GM12891 (cell line): ENCODE data around the gene MED6. TPM values are rescaled to one million over a fixed set of nuclear protein-coding genes. Genes with fewer than 3 reads are reported as not detected.

Experiments used
- DNase-seq: peaks from one replicate; pipeline ENCODE4 v3.0.0; 2011; ENCODE audit warnings: low spot score; ENCODE audit not compliant: insufficient read length
- FAIRE-seq: peaks from 2 replicates; lab custom pipeline; 2011; peaks lifted over from hg19 to GRCh38; lab: Jason Lieb, UNC
- PAX5 ChIP-seq: IDR thresholded peaks from 2 replicates; pipeline ENCODE4 v1.6.1; 2011; ENCODE audit warnings: low read length, moderate library complexity, mild to moderate bottlenecking; ENCODE audit not compliant: insufficient read depth, severe bottlenecking
- POLR2A ChIP-seq: IDR thresholded peaks from 2 replicates; pipeline ENCODE4 v1.6.1; 2011; ENCODE audit warnings: low read depth, low read length, control low read depth
- POLR2AphosphoS5 ChIP-seq: IDR thresholded peaks from 2 replicates; pipeline ENCODE4 v1.6.1; 2011; ENCODE audit warnings: low read depth, low read length, control low read depth
- POU2F2 ChIP-seq: IDR thresholded peaks from 2 replicates; pipeline ENCODE4 v1.6.1; 2011; ENCODE audit warnings: low read depth, mild to moderate bottlenecking, control low read depth, low read length, moderate library complexity
- SPI1 ChIP-seq: IDR thresholded peaks from 2 replicates; pipeline ENCODE4 v1.6.1; 2011; ENCODE audit warnings: low read depth, low read length, control low read depth
- TAF1 ChIP-seq: IDR thresholded peaks from 2 replicates; pipeline ENCODE4 v1.6.1; 2011; ENCODE audit warnings: low read depth, low read length, control low read depth
- polyA plus RNA-seq: library from polyadenylated mRNA; unstranded; fragments of >200 nt; gene quantifications from one replicate; pipeline ENCODE4 v1.2.1, GENCODE V29; 2012; ENCODE audit warnings: low read depth, missing spikeins, inconsistent platforms; ENCODE audit not compliant: missing spikeins

The MED6 gene, protein sequence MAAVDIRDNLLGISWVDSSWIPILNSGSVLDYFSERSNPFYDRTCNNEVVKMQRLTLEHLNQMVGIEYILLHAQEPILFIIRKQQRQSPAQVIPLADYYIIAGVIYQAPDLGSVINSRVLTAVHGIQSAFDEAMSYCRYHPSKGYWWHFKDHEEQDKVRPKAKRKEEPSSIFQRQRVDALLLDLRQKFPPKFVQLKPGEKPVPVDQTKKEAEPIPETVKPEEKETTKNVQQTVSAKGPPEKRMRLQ
- 34.5 TPM for polyA plus RNA-seq

DNA sequence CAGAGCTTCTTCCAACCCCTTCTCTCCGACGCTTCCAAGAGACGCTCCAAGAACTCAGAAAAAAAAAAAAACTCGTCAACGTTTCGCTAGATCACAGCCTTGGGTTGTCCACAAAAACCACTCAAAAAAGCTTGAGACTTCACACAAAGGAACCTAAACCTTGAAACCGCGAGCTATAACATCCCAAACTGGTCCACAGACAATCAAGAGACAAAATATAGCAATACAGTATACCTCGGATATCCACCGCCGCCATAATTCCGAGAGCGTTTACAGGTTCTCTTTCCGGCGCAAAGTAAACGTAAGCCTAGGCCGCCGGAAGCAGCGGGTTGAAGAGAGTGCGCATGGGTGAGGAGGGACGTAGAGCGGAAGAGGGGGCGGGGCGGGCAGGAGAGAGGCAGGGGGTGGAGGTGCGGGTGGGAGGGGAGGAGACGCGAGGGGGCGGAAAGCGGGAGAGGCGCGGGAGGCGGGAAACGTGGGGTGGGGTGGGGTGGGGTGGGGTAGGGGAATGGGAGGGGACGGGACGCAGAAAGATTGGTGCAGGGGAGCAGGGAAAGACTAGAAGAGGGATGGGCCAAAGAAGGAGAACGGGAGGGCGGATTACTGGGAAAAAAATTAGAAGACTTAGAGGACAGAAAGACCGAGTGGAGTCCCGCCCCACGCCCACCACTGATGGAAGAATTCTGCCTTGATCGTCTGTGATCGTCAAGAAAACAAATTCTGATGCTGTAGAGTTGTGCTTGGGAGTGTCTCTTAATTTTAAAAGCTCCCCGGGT, at the start of gene MED6:
Gene MED6, minus strand, starts transcription at position 274 of the 776 bp plus-strand sequence. Its CDS starts 18 bp downstream, at position 256.
- DNase-seq = peak; percentile 79
- FAIRE-seq = peak; percentile 97
- TF ChIP-seq SPI1 (no peak), POLR2AphosphoS5 (peak; percentile 71; the same call in 1 of the 2 replicates), POLR2A (peak; percentile 75), TAF1 (peak; percentile 84)

DNA sequence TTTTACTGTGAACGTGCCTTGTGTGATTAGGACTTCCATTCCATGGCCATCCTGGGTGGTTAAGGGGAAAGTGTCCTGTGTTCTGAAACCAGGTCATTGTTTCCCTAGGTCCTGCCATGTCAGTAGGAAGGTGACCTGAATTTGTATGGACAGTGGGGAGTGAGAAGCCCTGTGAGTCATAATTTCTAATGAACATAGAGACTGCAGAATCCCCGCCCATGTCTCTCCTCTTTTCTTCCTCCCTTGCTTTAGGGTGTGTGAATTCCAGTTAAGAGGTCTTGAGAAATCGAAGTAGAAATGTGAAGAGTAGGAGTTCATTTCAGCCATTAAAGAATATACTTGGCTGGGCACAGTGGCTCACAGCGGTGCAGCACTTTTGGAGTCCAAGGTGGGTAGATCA, 49.3 kb upstream of the MED6 start:
- FAIRE-seq (no peak), DNase-seq (no peak)
- TF ChIP-seq PAX5 (no peak), POLR2A (no peak), POLR2AphosphoS5 (no peak), SPI1 (no peak), TAF1 (no peak), POU2F2 (no peak)

- FAIRE-seq (no peak), DNase-seq (no peak)
- no peak for TF ChIP-seq TAF1
- no peak for TF ChIP-seq POU2F2
- TF ChIP-seq POLR2A = no peak
- no peak for TF ChIP-seq SPI1
These were observed 47.9 kb upstream of the MED6 start for GRCh38 chr14:70648346-70648745.

GRCh38 chr14:70646705-70647104, 46.2 kb upstream of the MED6 start:
- TF ChIP-seq PAX5 = no peak
- no peak for TF ChIP-seq POLR2A
- TF ChIP-seq TAF1 = no peak
- DNase-seq = no peak
- no peak for FAIRE-seq

GRCh38 chr14:70645892-70646291, 45.4 kb upstream of the MED6 start:
- DNase-seq (no peak), FAIRE-seq (no peak)
- TF ChIP-seq PAX5 (no peak), POLR2AphosphoS5 (no peak), POU2F2 (no peak), TAF1 (no peak)

DNA sequence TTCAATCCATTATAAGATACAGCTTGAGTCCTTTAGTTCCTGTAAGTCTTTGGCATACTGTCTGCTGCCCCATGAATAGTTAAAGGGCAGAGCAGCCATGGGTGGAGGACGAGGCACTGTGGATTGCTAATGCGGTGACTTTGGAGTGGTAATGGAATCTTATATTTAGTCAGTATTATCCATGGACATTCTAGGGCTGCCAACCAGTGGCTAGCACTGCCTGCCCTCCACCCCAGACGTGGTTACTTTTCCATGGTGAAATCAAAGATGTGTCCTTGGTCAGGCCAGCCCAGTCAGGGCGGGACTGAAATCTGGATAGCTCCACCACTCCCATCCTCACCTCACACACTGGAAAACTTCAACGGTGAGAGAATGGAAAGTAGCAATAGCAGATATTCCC, 43.5 kb upstream of the MED6 start:
- FAIRE-seq (peak; percentile 41), DNase-seq (no peak)
- TF ChIP-seq TAF1 (no peak), SPI1 (no peak), POLR2A (no peak), POLR2AphosphoS5 (no peak), PAX5 (no peak), POU2F2 (no peak)

DNA sequence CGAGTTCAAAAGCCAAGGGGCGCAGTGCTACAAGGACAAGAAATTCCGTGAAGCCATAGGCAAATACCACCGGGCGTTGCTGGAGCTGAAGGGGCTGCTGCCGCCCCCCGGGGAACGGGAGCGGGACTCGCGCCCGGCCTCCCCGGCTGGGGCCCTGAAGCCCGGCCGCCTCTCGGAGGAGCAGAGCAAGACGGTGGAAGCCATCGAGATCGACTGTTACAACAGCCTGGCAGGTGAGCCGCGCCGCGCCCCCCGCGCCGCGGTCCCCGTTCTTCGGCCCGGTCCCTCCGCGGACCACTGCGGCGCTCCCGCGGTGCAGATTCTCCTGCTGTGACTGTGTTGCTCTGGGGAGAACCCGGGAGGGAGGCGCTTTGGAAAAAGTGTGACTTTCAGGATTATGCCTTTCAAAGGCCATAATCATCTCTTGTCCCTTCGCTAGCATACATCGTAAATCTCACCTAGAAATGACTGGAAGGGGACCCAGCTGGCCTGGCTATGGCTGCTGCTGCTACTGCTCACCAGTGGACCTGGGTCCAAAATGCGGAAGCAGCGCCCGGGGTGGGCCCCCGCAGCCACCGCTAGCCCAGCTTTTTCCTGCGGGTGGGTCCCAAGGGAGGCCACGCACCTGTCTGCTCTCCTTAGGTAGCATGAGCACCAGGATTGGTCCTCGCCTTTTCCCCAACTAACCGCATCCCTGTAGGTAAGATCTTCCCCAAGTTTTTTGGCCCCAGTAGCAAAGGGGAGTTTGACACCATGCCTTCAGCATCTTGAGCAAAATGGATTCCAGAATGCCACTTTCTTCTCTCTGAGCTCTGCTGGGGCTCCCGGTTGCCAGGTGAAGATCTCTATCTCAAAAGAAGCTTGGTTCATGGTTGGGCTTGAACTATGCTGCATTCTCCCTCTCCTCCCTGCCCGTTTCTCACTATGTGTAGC, 42.1 kb upstream of the MED6 start:
- FAIRE-seq (peak; percentile 89), DNase-seq (peak; percentile 46)
- TF ChIP-seq TAF1 (no peak), SPI1 (peak; percentile 72), PAX5 (no peak)

GRCh38 chr14:70641548-70642302, 41.3 kb upstream of the MED6 start, which contains the start of gene TTC9:
TSS of gene TTC9 (plus strand) at chr14:70641916. CDS start at chr14:70642130, 214 bp downstream.
- DNase-seq (peak; percentile 46), FAIRE-seq (no peak)
- no peak for TF ChIP-seq POLR2AphosphoS5
- TF ChIP-seq PAX5 = no peak
- no peak for TF ChIP-seq TAF1
- 0 out of 2 replicates have a peak, but pooled peaks have one; percentile 14 for TF ChIP-seq POU2F2
